OCI-LY1 (cell line): ENCODE measurements around the gene TAF4.

Experiments
- EZH2 ChIP-seq: fragments of 200-600 bp; sonication (generic), shearing (Covaris generic); IDR thresholded peaks from 2 replicates; pipeline ENCODE4 v1.8.0; 2017; ENCODE audit warnings: borderline replicate concordance, mixed run types, mild to moderate bottlenecking, antibody characterized with exemption, low read length, moderate library complexity, mixed read lengths
- TF ChIP-seq, protein P1 (sequence below): fragments of 200-600 bp; sonication (generic), shearing (Covaris generic); IDR thresholded peaks from 2 replicates; pipeline ENCODE4 v1.5.1; 2017; ENCODE audit warnings: mild to moderate bottlenecking, antibody characterized with exemption, low read length, moderate library complexity, mixed read lengths

DNA sequence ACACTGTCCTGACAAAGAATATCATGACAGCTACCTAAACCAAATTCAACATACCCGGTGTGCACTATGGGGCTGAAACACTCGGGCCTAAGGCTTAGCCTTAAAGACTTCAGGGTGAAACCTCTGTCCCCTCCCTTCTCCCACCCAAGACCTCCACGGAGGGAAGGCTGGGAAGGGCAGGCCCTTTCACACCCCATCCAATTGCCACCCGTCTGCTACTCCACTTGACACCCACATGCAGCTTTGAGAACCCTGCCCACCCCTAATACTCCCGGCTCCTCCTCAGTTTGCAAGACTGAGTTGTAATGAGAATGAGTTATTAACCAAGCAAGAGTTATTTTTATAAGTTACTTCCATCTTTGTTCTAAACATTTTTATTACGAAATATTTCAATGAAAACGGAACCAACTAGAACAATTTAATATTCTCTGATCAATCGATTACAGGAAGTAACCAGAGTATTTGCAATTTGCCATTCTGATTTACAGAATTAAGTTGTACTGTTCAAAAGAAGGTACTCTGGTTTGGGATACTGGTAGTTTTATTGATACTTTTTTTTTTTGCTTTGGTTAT is 3.7 kb downstream of the TAF4 start:
- TF ChIP-seq, protein P1, sequence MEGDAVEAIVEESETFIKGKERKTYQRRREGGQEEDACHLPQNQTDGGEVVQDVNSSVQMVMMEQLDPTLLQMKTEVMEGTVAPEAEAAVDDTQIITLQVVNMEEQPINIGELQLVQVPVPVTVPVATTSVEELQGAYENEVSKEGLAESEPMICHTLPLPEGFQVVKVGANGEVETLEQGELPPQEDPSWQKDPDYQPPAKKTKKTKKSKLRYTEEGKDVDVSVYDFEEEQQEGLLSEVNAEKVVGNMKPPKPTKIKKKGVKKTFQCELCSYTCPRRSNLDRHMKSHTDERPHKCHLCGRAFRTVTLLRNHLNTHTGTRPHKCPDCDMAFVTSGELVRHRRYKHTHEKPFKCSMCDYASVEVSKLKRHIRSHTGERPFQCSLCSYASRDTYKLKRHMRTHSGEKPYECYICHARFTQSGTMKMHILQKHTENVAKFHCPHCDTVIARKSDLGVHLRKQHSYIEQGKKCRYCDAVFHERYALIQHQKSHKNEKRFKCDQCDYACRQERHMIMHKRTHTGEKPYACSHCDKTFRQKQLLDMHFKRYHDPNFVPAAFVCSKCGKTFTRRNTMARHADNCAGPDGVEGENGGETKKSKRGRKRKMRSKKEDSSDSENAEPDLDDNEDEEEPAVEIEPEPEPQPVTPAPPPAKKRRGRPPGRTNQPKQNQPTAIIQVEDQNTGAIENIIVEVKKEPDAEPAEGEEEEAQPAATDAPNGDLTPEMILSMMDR, result no peak
- TF ChIP-seq EZH2, result no peak
